ENCODE data around the gene MT1M. TPM values are rescaled to one million over a fixed set of nuclear protein-coding genes. Genes with fewer than 3 reads are reported as not detected.
A peak's percentile ranks its signal among the peaks of the same experiment; 100 is the strongest.
"Not testable (repeated sequence)": the region's sequence is repeated elsewhere in the genome, so short reads cannot be mapped to it uniquely, and the experiment has no call there.

Gene MT1M
- total RNA-seq (10 to 100 TPM in 2 of 4 donors, 1 to 10 TPM in 2; 3.9 to 40.7 (median 11.0) TPM), polyA plus RNA-seq (100 to 1,000 TPM in 1 of 3 donors, 10 to 100 TPM in 2; 12.5 to 106 (median 43.7) TPM)

GRCh38 chr16:56632156-56632847 is at the start of gene MT1M:
MT1M (plus strand) TSS chr16:56632659; CDS start chr16:56632732, 73 bp downstream.
- Histone ChIP-seq H3K27me3 (peaks cover 6 to 39% (median 24%) of the 10 kb centered on the region in 3 donors), H3K9me3 (no peaks in the 10 kb centered on the region), H3K36me3 (no peaks in the 10 kb centered on the region), H3K27ac (peak within 1 kb of the TSS; percentile 70 to 73 (median 72)), H3K4me3 (peak within 1 kb of the TSS; percentile 37 to 54 (median 52)), H3K4me1 (peaks cover 0 to 31% (median 26%) of the 10 kb centered on the region in 4 donors)
- whole genome bisulfite sequencing, 2 donors, result 1% methylated on average over 61 of the region's 61 CpGs
- TF ChIP-seq POLR2AphosphoS5 (IDR thresholded peaks at IDR 0.05), result peak; percentile 52 to 81 (median 78)
- TF ChIP-seq CTCF (IDR thresholded peaks at IDR 0.05), result no peak
- peak; percentile 28 to 44 for TF ChIP-seq POLR2A (IDR thresholded peaks at IDR 0.05)
- TF ChIP-seq EP300 (IDR thresholded peaks at IDR 0.05), result peak in 3 of 4 donors; percentile 53 to 92 (median 67)
- intact Hi-C loops (cut with DNase I), result no loop called here
- peak; percentile 83 for DNase-seq

- intact Hi-C loops (cut with DNase I); H3K4me3 ChIP-seq; H3K27ac ChIP-seq; DNase-seq; H3K4me1 ChIP-seq; H3K9me3 ChIP-seq; H3K36me3 ChIP-seq: not testable (repeated sequence)
- H3K27me3 ChIP-seq, result peaks cover 0 to 10% (median 0%) of the 10 kb centered on the region in 3 donors
- 93 to 95% methylated on average over 2 of the region's 2 CpGs for WGBS, 2 donors
These were observed 49.5 kb upstream of the MT1M start for GRCh38 chr16:56582911-56583310.

GRCh38 chr16:56583351-56584168 is 48.9 kb upstream of the MT1M start:
- Histone ChIP-seq H3K27ac (no peak overlapping the region), H3K4me1 (no peaks in the 10 kb centered on the region), H3K4me3 (no peak overlapping the region), H3K9me3 (no peaks in the 10 kb centered on the region), H3K36me3 (no peaks in the 10 kb centered on the region), H3K27me3 (peaks cover 0 to 17% (median 4%) of the 10 kb centered on the region in 3 donors)
- 74 to 85% methylated on average over 11 of the region's 11 CpGs for WGBS, 2 donors
- no peak for DNase-seq
- TF ChIP-seq EP300 (IDR thresholded peaks at IDR 0.05), result no peak
- no peak for TF ChIP-seq POLR2AphosphoS5 (IDR thresholded peaks at IDR 0.05)
- no peak for TF ChIP-seq CTCF (IDR thresholded peaks at IDR 0.05)
- TF ChIP-seq POLR2A (IDR thresholded peaks at IDR 0.05), result no peak
- intact Hi-C loops (cut with DNase I), result no loop called here

GRCh38 chr16:56584276-56584675 is 48.2 kb upstream of the MT1M start:
- WGBS, 2 donors, result 86 to 92% methylated on average over 11 of the region's 11 CpGs
- Histone ChIP-seq H3K36me3 (no peaks in the 10 kb centered on the region), H3K9me3 (no peaks in the 10 kb centered on the region), H3K4me1 (peaks cover 0 to 5% (median 5%) of the 10 kb centered on the region in 4 donors), H3K4me3 (no peak overlapping the region), H3K27me3 (peaks cover 5 to 24% (median 11%) of the 10 kb centered on the region in 3 donors), H3K27ac (no peak overlapping the region)
- intact Hi-C loops (cut with DNase I), result no loop called here
- TF ChIP-seq POLR2A (IDR thresholded peaks at IDR 0.05) (no peak), EP300 (IDR thresholded peaks at IDR 0.05) (no peak), POLR2AphosphoS5 (IDR thresholded peaks at IDR 0.05) (no peak), CTCF (IDR thresholded peaks at IDR 0.05) (no peak)
- no peak for DNase-seq

GRCh38 chr16:56588781-56589140 is 43.7 kb upstream of the MT1M start:
- H3K4me3 ChIP-seq, result peak overlapping the region in 3 of 4 donors; percentile 23 to 49 (median 48)
- H3K9me3 ChIP-seq, result no peaks in the 10 kb centered on the region
- TF ChIP-seq POLR2A (IDR thresholded peaks at IDR 0.05), result no peak
- no peak for TF ChIP-seq EP300 (IDR thresholded peaks at IDR 0.05)
- no peak for TF ChIP-seq POLR2AphosphoS5 (IDR thresholded peaks at IDR 0.05)
- TF ChIP-seq CTCF (IDR thresholded peaks at IDR 0.05), result no peak
- H3K36me3 ChIP-seq, result no peaks in the 10 kb centered on the region
- WGBS, 2 donors, result 24 to 38% methylated on average over 9 of the region's 9 CpGs
- DNase-seq, result no peak
- H3K27me3 ChIP-seq, result peaks cover 9 to 41% (median 20%) of the 10 kb centered on the region in 3 donors
- H3K27ac ChIP-seq, result no peak overlapping the region
- intact Hi-C loops (cut with DNase I), result loop anchor here (5.0 kb wide), 1 partner anchor 109 kb away; no protein-coding TSS in a partner anchor
- peaks cover 0 to 12% (median 10%) of the 10 kb centered on the region in 4 donors for H3K4me1 ChIP-seq
